ENCODE measurements around the gene UBLCP1. TPM values are rescaled to one million over a fixed set of nuclear protein-coding genes. Genes with fewer than 3 reads are reported as not detected.

The UBLCP1 gene
- total and polyA plus RNA-seq, 2 of the 13 experiments (the other 11 are each of a cell fraction or from before 2014, with no cell fraction given): 6.5 to 12.6 TPM

GRCh38 chr5:159331093-159331973 lies 68.2 kb downstream of the UBLCP1 start (continued):
- TF ChIP-seq BCL3 (CRISPR knock-in tag; IDR thresholded peaks at IDR 0.05) (no peak), HMGXB3 (CRISPR knock-in tag; IDR thresholded peaks at IDR 0.05; ENCODE audit: borderline replicate concordance) (no peak), STAG1 (CRISPR knock-in tag; IDR thresholded peaks at IDR 0.05) (0 out of 2 replicates have a peak, but pooled peaks have one; percentile 33), MTF2 (CRISPR knock-in tag; IDR thresholded peaks at IDR 0.05; ENCODE audit: borderline replicate concordance) (0 out of 2 replicates have a peak, but pooled peaks have one; percentile 47), ZMAT3 (CRISPR knock-in tag; conservative IDR thresholded peaks at IDR 0.05) (no peak), ZBTB25 (CRISPR knock-in tag; IDR thresholded peaks at IDR 0.05) (no peak)
